Type B pancreatic cell (in vitro differentiated cells): ENCODE data around the gene VIPR2. TPM values are rescaled to one million over a fixed set of nuclear protein-coding genes. Genes with fewer than 3 reads are reported as not detected.

Experiments used
- DNase-seq: peaks from one replicate; pipeline ENCODE4 v3.0.0; 2021; ENCODE audit warnings: mixed read lengths; ENCODE audit not compliant: unreplicated experiment; ENCODE audit errors: extremely low spot score
- H3K27ac Mint-ChIP-seq: 2 replicates; pipeline ENCODE4 v1.8.0; 2021; ENCODE audit warnings: mild to moderate bottlenecking, mixed read lengths
- H3K27me3 Mint-ChIP-seq: 2 replicates; pipeline ENCODE4 v1.8.0; 2021; ENCODE audit warnings: mixed read lengths
- H3K36me3 Mint-ChIP-seq: 2 replicates; pipeline ENCODE4 v1.8.0; 2021; ENCODE audit warnings: mixed read lengths
- H3K4me1 Mint-ChIP-seq: one replicate; pipeline ENCODE4 v1.8.0; 2021; ENCODE audit warnings: mixed read lengths; ENCODE audit not compliant: unreplicated experiment
- H3K4me3 Mint-ChIP-seq: 2 replicates; pipeline ENCODE4 v1.8.0; 2021; ENCODE audit warnings: mild to moderate bottlenecking, mixed read lengths
- H3K9me3 Mint-ChIP-seq: 2 replicates; pipeline ENCODE4 v1.8.0; 2021; ENCODE audit warnings: mixed read lengths
- CTCF ChIP-seq: fragments of 200-600 bp; sonication (generic); conservative IDR thresholded peaks from 2 replicates; pipeline ENCODE4 v1.5.0; 2021; ENCODE audit warnings: antibody characterized with exemption, mild to moderate bottlenecking
- total RNA-seq: library from RNA; stranded (reverse); gene quantifications from 2 replicates; pipeline ENCODE4 v1.2.1, GENCODE V29; 2021; ENCODE audit warnings: low replicate concordance

The VIPR2 gene
- total RNA-seq, 1 donor from 2014 or later: 0.31 TPM

- DNase-seq: no peak
- H3K27ac Mint-ChIP-seq: no peak overlapping the region
- peaks cover 6% of the 10 kb centered on the region for H3K9me3 Mint-ChIP-seq
- no peaks in the 10 kb centered on the region for H3K36me3 Mint-ChIP-seq
- no peaks in the 10 kb centered on the region for H3K4me1 Mint-ChIP-seq
- peaks cover 28% of the 10 kb centered on the region for H3K27me3 Mint-ChIP-seq
- no peak overlapping the region for H3K4me3 Mint-ChIP-seq
- no peak for TF ChIP-seq CTCF
These were observed 147.2 kb downstream of the VIPR2 start for GRCh38 chr7:158997471-158997870.

GRCh38 chr7:158997110-158997453 is 147.6 kb downstream of the VIPR2 start:
- DNase-seq: no peak
- no peak overlapping the region for H3K27ac Mint-ChIP-seq
- no peak overlapping the region for H3K4me3 Mint-ChIP-seq
- H3K4me1 Mint-ChIP-seq: no peaks in the 10 kb centered on the region
- H3K36me3 Mint-ChIP-seq: no peaks in the 10 kb centered on the region
- peaks cover 32% of the 10 kb centered on the region for H3K27me3 Mint-ChIP-seq
- peaks cover 6% of the 10 kb centered on the region for H3K9me3 Mint-ChIP-seq
- TF ChIP-seq CTCF: no peak

GRCh38 chr7:158996214-158997109 is 148.2 kb downstream of the VIPR2 start:
- H3K4me3 Mint-ChIP-seq: no peak overlapping the region
- peaks cover 6% of the 10 kb centered on the region for H3K9me3 Mint-ChIP-seq
- H3K4me1 Mint-ChIP-seq: no peaks in the 10 kb centered on the region
- no peaks in the 10 kb centered on the region for H3K36me3 Mint-ChIP-seq
- no peak overlapping the region for H3K27ac Mint-ChIP-seq
- H3K27me3 Mint-ChIP-seq: peaks cover 39% of the 10 kb centered on the region
- TF ChIP-seq CTCF: no peak
- DNase-seq: no peak

GRCh38 chr7:158995514-158995913 is 149.2 kb downstream of the VIPR2 start:
- no peak for DNase-seq
- Mint-ChIP-seq H3K9me3 (peaks cover 6% of the 10 kb centered on the region), H3K4me1 (no peaks in the 10 kb centered on the region), H3K27me3 (peaks cover 47% of the 10 kb centered on the region), H3K4me3 (no peak overlapping the region), H3K27ac (no peak overlapping the region), H3K36me3 (no peaks in the 10 kb centered on the region)
- TF ChIP-seq CTCF: no peak

- H3K9me3 Mint-ChIP-seq: peaks cover 6% of the 10 kb centered on the region
- no peaks in the 10 kb centered on the region for H3K36me3 Mint-ChIP-seq
- H3K27me3 Mint-ChIP-seq: peaks cover 51% of the 10 kb centered on the region
- TF ChIP-seq CTCF: no peak
- DNase-seq: no peak
- no peak overlapping the region for H3K27ac Mint-ChIP-seq
- H3K4me1 Mint-ChIP-seq: no peaks in the 10 kb centered on the region
- H3K4me3 Mint-ChIP-seq: no peak overlapping the region
These were observed 150.0 kb downstream of the VIPR2 start for GRCh38 chr7:158994687-158995086.
